22Rv1 (cell line): Measurements from ENCODE around the gene CASTOR1.

Source experiments
- CTCF ChIP-seq: fragments of 450-650 bp; IDR thresholded peaks from 2 replicates; pipeline ENCODE4 v1.5.1; 2017; ENCODE audit warnings: mild to moderate bottlenecking
- ZFX ChIP-seq: fragments of 450-650 bp; IDR thresholded peaks from 2 replicates; pipeline ENCODE4 v1.6.1; 2017; ENCODE audit warnings: antibody characterized with exemption, borderline replicate concordance

- TF ChIP-seq CTCF (no peak), ZFX (no peak)
Observed at GRCh38 chr22:30315962-30316576, 26.8 kb upstream of the CASTOR1 start.
